SU-DHL-6 (cell line): ENCODE results near the gene SNRNP70.

Experiments
- CTCF ChIP-seq: fragments of 200-600 bp; sonication (generic); IDR thresholded peaks from one replicate; pipeline ENCODE4 v1.5.1; 2017; ENCODE audit warnings: antibody characterized with exemption, mild to moderate bottlenecking, low read length, moderate library complexity; ENCODE audit not compliant: insufficient read depth, poor library complexity, severe bottlenecking
- EZH2phosphoT487 ChIP-seq: fragments of 200-600 bp; sonication (generic), shearing (Covaris generic); conservative IDR thresholded peaks from 2 replicates; pipeline ENCODE4 v1.6.1; 2018; ENCODE audit warnings: mild to moderate bottlenecking, antibody characterized with exemption, low read length, moderate library complexity, mixed read lengths

- no peak for TF ChIP-seq CTCF
- TF ChIP-seq EZH2phosphoT487 = no peak
Observed at GRCh38 chr19:49085020-49085867, at the start of gene SNRNP70.
